HepG2 (cell line): ENCODE results near the gene ADI1.

Source experiments
- DNMT3B ChIP-seq: conservative IDR thresholded peaks from 2 replicates; pipeline ENCODE4 v1.6.1; 2016; ENCODE audit warnings: missing biosample characterization, control low read depth
- MAX ChIP-seq: IDR thresholded peaks from 2 replicates; pipeline ENCODE4 v1.6.1; 2012; ENCODE audit warnings: inconsistent platforms
- MLXIP ChIP-seq: sonication (generic); formaldehyde crosslinking; IDR thresholded peaks from 2 replicates; pipeline ENCODE4 v1.9.0; 2021; ENCODE audit warnings: missing genetic modification reagents, borderline replicate concordance
- SP1 ChIP-seq, 2 experiments: fragments of 450-650 bp in 1 of 2; sonication (generic) in 1 of 2; formaldehyde crosslinking in 1 of 2; IDR thresholded peaks; 2 replicates each; pipeline versions ENCODE4 v1.4.0 to v1.6.1; 2016 to 2020; ENCODE audit warnings: missing genetic modification reagents in 1 of 2
- TARDBP ChIP-seq: sonication (generic); formaldehyde crosslinking; IDR thresholded peaks from 2 replicates; pipeline ENCODE4 v1.8.0; 2022; ENCODE audit warnings: mild to moderate bottlenecking, missing genetic modification reagents
- XRCC5 ChIP-seq: fragments of 200-400 bp; formaldehyde crosslinking; optimal IDR thresholded peaks from 2 replicates; pipeline ENCODE3; 2017; ENCODE audit warnings: mild to moderate bottlenecking, low read length
- YY1 ChIP-seq: IDR thresholded peaks from 2 replicates; pipeline ENCODE4 v1.6.1; 2011; ENCODE audit warnings: low read length, low read depth, moderate library complexity, mild to moderate bottlenecking; ENCODE audit not compliant: insufficient read depth, insufficient replicate concordance
- ZFX ChIP-seq: sonication (generic); formaldehyde crosslinking; IDR thresholded peaks from 2 replicates; pipeline ENCODE4 v1.4.0; 2020; ENCODE audit warnings: mild to moderate bottlenecking, low read depth, missing genetic modification reagents, moderate library complexity
- ZNF331 ChIP-seq: sonication (generic); formaldehyde crosslinking; IDR thresholded peaks from 2 replicates; pipeline ENCODE4 v1.4.0; 2020; ENCODE audit warnings: missing genetic modification reagents
- ZNF615 ChIP-seq: sonication (generic); formaldehyde crosslinking; IDR thresholded peaks from 2 replicates; pipeline ENCODE4 v1.5.0; 2020; ENCODE audit warnings: mild to moderate bottlenecking, missing genetic modification reagents, borderline replicate concordance

- TF ChIP-seq ZNF615 (CRISPR knock-in tag) (no peak), SP1 (IDR thresholded peaks at IDR 0.05) (no peak), SP1 (CRISPR knock-in tag; IDR thresholded peaks at IDR 0.05) (no peak), TARDBP (CRISPR knock-in tag) (no peak), MLXIP (CRISPR knock-in tag) (no peak), DNMT3B (CRISPR knock-in tag) (no peak), YY1 (no peak), ZNF331 (no peak), XRCC5 (no peak), ZFX (no peak), MAX (no peak)
Measured at GRCh38 chr2:3487028-3487425, 32.3 kb downstream of the ADI1 start.
